ENCODE data around the gene CYFIP2. TPM values are rescaled to one million over a fixed set of nuclear protein-coding genes. Genes with fewer than 3 reads are reported as not detected.
A peak's percentile ranks its signal among the peaks of the same experiment; 100 is the strongest.

The CYFIP2 gene
- total and polyA plus RNA-seq, 2 donors from 2014 or later = 128 to 217 TPM

DNA sequence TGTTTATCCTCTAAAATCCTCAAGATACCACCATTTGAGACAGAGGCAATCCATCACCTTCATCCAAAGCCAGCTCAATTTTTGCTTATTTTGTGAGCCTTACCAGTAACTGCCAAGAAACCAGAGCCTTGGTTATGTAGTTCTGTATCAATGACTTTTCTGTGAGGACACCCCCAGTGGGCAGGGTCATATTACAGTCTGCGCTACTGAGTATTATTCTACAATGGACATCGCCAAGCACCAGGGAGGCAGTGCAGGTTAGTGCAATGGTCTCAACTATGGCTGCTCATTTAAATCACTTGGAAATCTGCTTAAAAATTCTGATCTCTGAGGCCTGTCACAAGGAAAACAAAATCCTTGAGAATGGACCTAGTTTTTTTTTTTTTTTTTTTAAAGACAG, 103.6 kb downstream of the CYFIP2 start:
- H3K27ac ChIP-seq (ENCODE audit: low read depth in 2 of 2, low read length in 2 of 2) = no peak overlapping the region
- no peaks in the 10 kb centered on the region for H3K9me3 ChIP-seq (ENCODE audit: control insufficient read depth in 2 of 3, insufficient read depth in 1 of 3, low read length in 3 of 3)
- intact Hi-C loops (cut with DNase I) = no loop called here
- TF ChIP-seq, protein P1, sequence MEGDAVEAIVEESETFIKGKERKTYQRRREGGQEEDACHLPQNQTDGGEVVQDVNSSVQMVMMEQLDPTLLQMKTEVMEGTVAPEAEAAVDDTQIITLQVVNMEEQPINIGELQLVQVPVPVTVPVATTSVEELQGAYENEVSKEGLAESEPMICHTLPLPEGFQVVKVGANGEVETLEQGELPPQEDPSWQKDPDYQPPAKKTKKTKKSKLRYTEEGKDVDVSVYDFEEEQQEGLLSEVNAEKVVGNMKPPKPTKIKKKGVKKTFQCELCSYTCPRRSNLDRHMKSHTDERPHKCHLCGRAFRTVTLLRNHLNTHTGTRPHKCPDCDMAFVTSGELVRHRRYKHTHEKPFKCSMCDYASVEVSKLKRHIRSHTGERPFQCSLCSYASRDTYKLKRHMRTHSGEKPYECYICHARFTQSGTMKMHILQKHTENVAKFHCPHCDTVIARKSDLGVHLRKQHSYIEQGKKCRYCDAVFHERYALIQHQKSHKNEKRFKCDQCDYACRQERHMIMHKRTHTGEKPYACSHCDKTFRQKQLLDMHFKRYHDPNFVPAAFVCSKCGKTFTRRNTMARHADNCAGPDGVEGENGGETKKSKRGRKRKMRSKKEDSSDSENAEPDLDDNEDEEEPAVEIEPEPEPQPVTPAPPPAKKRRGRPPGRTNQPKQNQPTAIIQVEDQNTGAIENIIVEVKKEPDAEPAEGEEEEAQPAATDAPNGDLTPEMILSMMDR (IDR thresholded peaks at IDR 0.05; ENCODE audit: borderline replicate concordance, extremely low read depth, insufficient read depth) = no peak
- peaks cover 0 to 12% (median 5%) of the 10 kb centered on the region in 3 donors for H3K4me1 ChIP-seq (ENCODE audit: control insufficient read depth in 2 of 3, insufficient read depth in 2 of 3, low read depth in 1 of 3, low read length in 3 of 3)
- no peak overlapping the region for H3K4me3 ChIP-seq (ENCODE audit: low read length in 3 of 3)
- DNase-seq (peak in 3 of 5 donors; percentile 28 to 46 (median 38)), FAIRE-seq (no peak)
- no peaks in the 10 kb centered on the region for H3K27me3 ChIP-seq (ENCODE audit: control insufficient read depth, insufficient read depth, low read length)
- peaks cover 0 to 31% (median 19%) of the 10 kb centered on the region in 3 donors for H3K36me3 ChIP-seq (ENCODE audit: control insufficient read depth in 2 of 3, insufficient read depth in 3 of 3, low read length in 3 of 3)
- no peak overlapping the region for H3K9ac ChIP-seq (ENCODE audit: low read length in 3 of 3)

DNA sequence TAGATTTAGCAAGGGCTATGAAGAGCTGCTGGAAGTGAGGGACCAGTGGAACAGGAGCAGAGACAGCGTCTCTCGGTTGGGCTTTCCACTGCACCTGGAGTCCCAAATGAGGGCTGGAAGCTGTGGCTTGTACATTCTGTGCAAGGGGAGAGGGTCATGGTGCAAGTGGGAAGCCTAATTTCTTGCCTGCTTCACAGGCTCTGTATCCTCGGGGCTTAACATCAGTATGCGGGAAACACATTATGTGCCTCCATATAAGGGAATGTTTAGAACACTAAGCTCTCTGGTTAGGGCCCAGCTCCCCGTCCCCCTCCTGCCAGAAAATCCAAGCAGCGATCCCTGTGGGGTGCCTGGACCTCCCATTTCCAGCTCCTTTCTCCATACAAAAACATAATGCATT, 105.0 kb downstream of the CYFIP2 start:
- Histone ChIP-seq H3K27me3 (ENCODE audit: control insufficient read depth, insufficient read depth, low read length) (no peaks in the 10 kb centered on the region), H3K9ac (ENCODE audit: low read length in 3 of 3) (no peak overlapping the region), H3K36me3 (ENCODE audit: control insufficient read depth in 2 of 3, insufficient read depth in 3 of 3, low read length in 3 of 3) (peaks cover 0 to 35% (median 15%) of the 10 kb centered on the region in 3 donors), H3K4me3 (ENCODE audit: low read length in 3 of 3) (no peak overlapping the region), H3K4me1 (ENCODE audit: control insufficient read depth in 2 of 3, insufficient read depth in 2 of 3, low read depth in 1 of 3, low read length in 3 of 3) (peaks cover 0 to 12% (median 5%) of the 10 kb centered on the region in 3 donors), H3K27ac (ENCODE audit: low read depth in 2 of 2, low read length in 2 of 2) (peak overlapping the region in 1 of 2 donors; percentile 32), H3K9me3 (ENCODE audit: control insufficient read depth in 2 of 3, insufficient read depth in 1 of 3, low read length in 3 of 3) (no peaks in the 10 kb centered on the region)
- TF ChIP-seq, protein P1 (IDR thresholded peaks at IDR 0.05; ENCODE audit: borderline replicate concordance, extremely low read depth, insufficient read depth) = no peak
- intact Hi-C loops (cut with DNase I) = no loop called here
- DNase-seq (peak in 3 of 5 donors; percentile 24 to 57 (median 39)), FAIRE-seq (no peak)

DNA sequence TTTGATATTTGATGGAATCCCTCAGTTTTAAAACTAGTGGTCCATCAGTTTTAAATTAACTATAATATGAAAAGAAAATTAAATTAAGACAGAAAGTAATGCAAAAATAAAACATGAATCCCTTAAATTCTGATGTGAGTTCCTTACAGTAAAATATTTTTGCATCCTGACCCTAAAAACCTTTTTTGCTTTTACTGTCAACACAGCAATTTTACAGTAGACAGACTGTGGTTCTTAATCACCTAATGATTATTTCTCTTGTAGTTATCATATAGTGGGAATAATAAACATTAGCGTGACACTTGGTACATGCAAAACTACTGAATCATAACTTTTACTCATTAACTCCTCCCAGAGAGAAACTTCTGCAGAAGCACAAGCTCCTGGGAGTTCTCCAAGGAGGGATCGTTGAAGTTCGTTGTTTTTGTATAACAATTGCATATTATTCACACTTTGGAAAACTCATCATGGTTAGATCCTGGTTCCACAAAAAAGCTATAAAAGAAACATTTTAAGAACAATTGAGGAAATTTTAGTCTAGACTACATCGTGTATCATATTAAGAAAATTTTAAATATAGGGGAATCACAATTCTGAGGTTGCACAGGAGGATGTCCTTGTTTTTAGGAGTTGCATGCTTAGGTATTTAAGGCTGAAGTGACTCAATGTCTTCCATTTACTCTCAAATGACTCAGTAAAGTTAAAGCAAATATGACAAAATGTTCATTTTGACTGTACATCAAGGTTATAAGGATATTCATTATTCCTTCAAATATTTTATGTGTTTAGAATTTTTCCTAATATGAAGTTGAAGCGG, 105.9 kb downstream of the CYFIP2 start:
- Histone ChIP-seq H3K27ac (ENCODE audit: low read depth in 2 of 2, low read length in 2 of 2) (no peak overlapping the region), H3K9me3 (ENCODE audit: control insufficient read depth in 2 of 3, insufficient read depth in 1 of 3, low read length in 3 of 3) (no peaks in the 10 kb centered on the region), H3K27me3 (ENCODE audit: control insufficient read depth, insufficient read depth, low read length) (no peaks in the 10 kb centered on the region), H3K4me3 (ENCODE audit: low read length in 3 of 3) (no peak overlapping the region), H3K9ac (ENCODE audit: low read length in 3 of 3) (no peak overlapping the region), H3K36me3 (ENCODE audit: control insufficient read depth in 2 of 3, insufficient read depth in 3 of 3, low read length in 3 of 3) (peaks cover 0 to 35% (median 19%) of the 10 kb centered on the region in 3 donors), H3K4me1 (ENCODE audit: control insufficient read depth in 2 of 3, insufficient read depth in 2 of 3, low read depth in 1 of 3, low read length in 3 of 3) (peaks cover 0 to 12% (median 5%) of the 10 kb centered on the region in 3 donors)
- intact Hi-C loops (cut with DNase I) = no loop called here
- DNase-seq (no peak), FAIRE-seq (no peak)
- TF ChIP-seq, protein P1 (IDR thresholded peaks at IDR 0.05; ENCODE audit: borderline replicate concordance, extremely low read depth, insufficient read depth) = no peak

Measured in kidney (tissue), 14 donors.